HG02970 (cell line): ENCODE data around the gene DNAJA3.

ENCODE experiments used
- ATAC-seq: cut with Tn5 transposase; IDR thresholded peaks from one replicate; pipeline ENCODE4 v1.9.1; 2021; ENCODE audit warnings: mild to moderate bottlenecking, moderate library complexity, moderate number of reproducible peaks; ENCODE audit not compliant: unreplicated experiment, low FRiP score

The DNAJA3 gene

GRCh38 chr16:4501071-4501478 is 75.4 kb downstream of the DNAJA3 start:
- no peak for ATAC-seq

GRCh38 chr16:4505356-4506147 is 79.9 kb downstream of the DNAJA3 start:
- peak; percentile 55 for ATAC-seq
